Measurements from ENCODE around the gene HSD3B1.

The HSD3B1 gene

GRCh38 chr1:119480175-119480574 lies 26.8 kb upstream of the HSD3B1 start:
- no peak for TF ChIP-seq CTCF (IDR thresholded peaks at IDR 0.05; ENCODE audit: extremely low read depth, missing control alignments)
- DNase-seq (ENCODE audit: low spot score): no peak

- DNase-seq (ENCODE audit: low spot score): no peak
- no peak for TF ChIP-seq CTCF (IDR thresholded peaks at IDR 0.05; ENCODE audit: extremely low read depth, missing control alignments)
Measured at GRCh38 chr1:119481951-119482350, 25.1 kb upstream of the HSD3B1 start.

GRCh38 chr1:119482517-119483425 lies 24.2 kb upstream of the HSD3B1 start:
- no peak for DNase-seq (ENCODE audit: low spot score)

DNA sequence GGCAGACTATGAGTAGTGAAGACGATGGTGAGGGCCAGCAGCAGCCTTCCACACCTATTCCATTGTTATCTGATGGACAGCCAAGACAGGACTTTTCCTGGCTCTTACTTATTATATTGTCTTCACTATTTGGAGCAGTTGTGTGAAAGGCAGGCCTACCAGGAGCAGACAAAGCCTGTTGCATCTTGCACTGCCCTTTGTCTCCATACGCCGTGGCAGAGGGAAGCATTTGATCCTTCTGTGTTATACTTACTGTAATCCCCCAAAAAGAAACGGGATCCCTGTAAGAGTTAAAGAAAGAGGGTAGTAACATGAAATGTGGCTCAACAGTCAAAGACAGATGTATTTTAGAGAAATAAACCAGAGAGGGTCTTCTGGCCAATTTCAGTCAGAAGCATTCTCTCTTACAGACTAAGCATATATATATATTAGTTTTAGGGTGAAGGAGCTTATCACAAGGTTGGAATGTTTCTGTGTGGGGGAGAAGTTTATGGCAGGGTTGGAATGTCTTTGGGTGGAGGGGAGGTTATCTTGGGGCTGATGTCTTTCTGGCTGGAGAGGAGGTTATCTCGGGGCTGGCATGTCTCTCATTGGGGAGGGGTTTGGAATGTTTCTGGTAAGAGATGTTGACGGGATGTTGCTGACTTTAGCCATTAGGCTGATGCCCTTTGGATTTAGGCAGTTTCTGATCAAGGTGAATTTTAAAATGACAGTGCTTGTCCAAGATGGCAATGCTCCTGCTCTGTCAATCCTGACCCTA lies 23.4 kb upstream of the HSD3B1 start:
- no peak for TF ChIP-seq CTCF (IDR thresholded peaks at IDR 0.05; ENCODE audit: extremely low read depth, missing control alignments)
- DNase-seq (ENCODE audit: low spot score): no peak

More at GRCh38 chr1:119482517-119483425, 24.2 kb upstream of the HSD3B1 start:
- no peak for TF ChIP-seq CTCF (IDR thresholded peaks at IDR 0.05; ENCODE audit: extremely low read depth, missing control alignments)

GRCh38 chr1:119485201-119485600 lies 21.8 kb upstream of the HSD3B1 start:
- no peak for TF ChIP-seq CTCF (IDR thresholded peaks at IDR 0.05; ENCODE audit: extremely low read depth, missing control alignments)
- no peak for DNase-seq (ENCODE audit: low spot score)

GRCh38 chr1:119488216-119488615 lies 18.8 kb upstream of the HSD3B1 start:
- DNase-seq (ENCODE audit: low spot score): no peak
- TF ChIP-seq CTCF (IDR thresholded peaks at IDR 0.05; ENCODE audit: extremely low read depth, missing control alignments): no peak

DNA sequence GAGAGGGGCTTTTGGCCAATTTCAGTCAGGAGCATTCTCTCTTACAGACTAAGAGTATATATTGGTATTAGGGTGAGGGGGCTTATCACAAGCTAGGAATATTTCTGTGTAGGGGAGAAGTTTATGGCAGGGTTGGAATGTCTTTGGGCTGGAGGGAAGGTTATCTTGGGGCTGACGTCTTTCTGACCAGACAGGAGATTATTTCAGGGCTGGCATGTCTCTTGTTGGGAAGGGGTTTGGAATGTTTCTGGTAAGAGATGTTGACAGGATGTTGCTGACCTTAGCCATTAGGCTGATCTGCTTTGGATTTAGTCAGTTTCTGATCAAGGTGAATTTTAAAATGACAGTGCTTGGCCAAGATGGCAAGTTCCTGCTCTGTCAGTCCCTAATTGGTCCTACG lies 17.8 kb upstream of the HSD3B1 start:
- no peak for DNase-seq (ENCODE audit: low spot score)
- no peak for TF ChIP-seq CTCF (IDR thresholded peaks at IDR 0.05; ENCODE audit: extremely low read depth, missing control alignments)
